ENCODE measurements around the gene CFAP210. TPM values are rescaled to one million over a fixed set of nuclear protein-coding genes. Genes with fewer than 3 reads are reported as not detected.

CFAP210 gene
- total RNA-seq, 2 donors from 2014 or later = 0.70 to 1.9 TPM

GRCh38 chr2:169707626-169708025 is 13.4 kb upstream of the CFAP210 start:
- no peak overlapping the region for H3K27ac Mint-ChIP-seq
- Histone ChIP-seq H3K27ac (ENCODE audit: low read depth, low read length) (no peak overlapping the region), H3K36me3 (ENCODE audit: control insufficient read depth, insufficient read depth, low read length) (peaks cover 15% of the 10 kb centered on the region), H3K9me3 (ENCODE audit: control insufficient read depth, low read length) (peaks cover 9% of the 10 kb centered on the region), H3K9ac (ENCODE audit: extremely low read depth, low read length, poor library complexity, severe bottlenecking) (no peak overlapping the region), H3K4me1 (ENCODE audit: control insufficient read depth, insufficient read depth, low read length) (no peaks in the 10 kb centered on the region), H3K27me3 (ENCODE audit: control insufficient read depth, insufficient read depth, low read length, poor library complexity, severe bottlenecking) (no peaks in the 10 kb centered on the region), H3K4me3 (ENCODE audit: low read length) (no peak overlapping the region)
- H3K9me3 Mint-ChIP-seq = peaks cover 9% of the 10 kb centered on the region
- no peaks in the 10 kb centered on the region for H3K4me1 Mint-ChIP-seq
- H3K36me3 Mint-ChIP-seq (ENCODE audit: low read depth) = peaks cover 27% of the 10 kb centered on the region
- WGBS, 2 experiments (ENCODE audit: insufficient coverage in 1 of 2, insufficient read length in 1 of 2) = 64 to 92% methylated on average over 2 of the region's 2 CpGs
- no peak overlapping the region for H3K4me3 Mint-ChIP-seq
- DNase-seq = no peak
- TF ChIP-seq, protein P1, sequence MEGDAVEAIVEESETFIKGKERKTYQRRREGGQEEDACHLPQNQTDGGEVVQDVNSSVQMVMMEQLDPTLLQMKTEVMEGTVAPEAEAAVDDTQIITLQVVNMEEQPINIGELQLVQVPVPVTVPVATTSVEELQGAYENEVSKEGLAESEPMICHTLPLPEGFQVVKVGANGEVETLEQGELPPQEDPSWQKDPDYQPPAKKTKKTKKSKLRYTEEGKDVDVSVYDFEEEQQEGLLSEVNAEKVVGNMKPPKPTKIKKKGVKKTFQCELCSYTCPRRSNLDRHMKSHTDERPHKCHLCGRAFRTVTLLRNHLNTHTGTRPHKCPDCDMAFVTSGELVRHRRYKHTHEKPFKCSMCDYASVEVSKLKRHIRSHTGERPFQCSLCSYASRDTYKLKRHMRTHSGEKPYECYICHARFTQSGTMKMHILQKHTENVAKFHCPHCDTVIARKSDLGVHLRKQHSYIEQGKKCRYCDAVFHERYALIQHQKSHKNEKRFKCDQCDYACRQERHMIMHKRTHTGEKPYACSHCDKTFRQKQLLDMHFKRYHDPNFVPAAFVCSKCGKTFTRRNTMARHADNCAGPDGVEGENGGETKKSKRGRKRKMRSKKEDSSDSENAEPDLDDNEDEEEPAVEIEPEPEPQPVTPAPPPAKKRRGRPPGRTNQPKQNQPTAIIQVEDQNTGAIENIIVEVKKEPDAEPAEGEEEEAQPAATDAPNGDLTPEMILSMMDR (conservative IDR thresholded peaks at IDR 0.05) = no peak
- no peaks in the 10 kb centered on the region for H3K27me3 Mint-ChIP-seq (ENCODE audit: insufficient read depth)

- Mint-ChIP-seq H3K27ac (no peak overlapping the region), H3K4me1 (no peaks in the 10 kb centered on the region), H3K27me3 (ENCODE audit: insufficient read depth) (no peaks in the 10 kb centered on the region), H3K4me3 (no peak overlapping the region), H3K36me3 (ENCODE audit: low read depth) (peaks cover 22% of the 10 kb centered on the region), H3K9me3 (no peaks in the 10 kb centered on the region)
- Histone ChIP-seq H3K27me3 (ENCODE audit: control insufficient read depth, insufficient read depth, low read length, poor library complexity, severe bottlenecking) (no peaks in the 10 kb centered on the region), H3K4me3 (ENCODE audit: low read length) (no peak overlapping the region), H3K9ac (ENCODE audit: extremely low read depth, low read length, poor library complexity, severe bottlenecking) (no peak overlapping the region), H3K27ac (ENCODE audit: low read depth, low read length) (no peak overlapping the region), H3K4me1 (ENCODE audit: control insufficient read depth, insufficient read depth, low read length) (no peaks in the 10 kb centered on the region), H3K9me3 (ENCODE audit: control insufficient read depth, low read length) (no peaks in the 10 kb centered on the region), H3K36me3 (ENCODE audit: control insufficient read depth, insufficient read depth, low read length) (peaks cover 18% of the 10 kb centered on the region)
- no peak for DNase-seq
- WGBS, 2 experiments (ENCODE audit: insufficient coverage in 1 of 2, insufficient read length in 1 of 2) = 100% methylated on average over 2 of the region's 2 CpGs
- TF ChIP-seq, protein P1 (conservative IDR thresholded peaks at IDR 0.05) = no peak
Measured at GRCh38 chr2:169705927-169706326, 11.7 kb upstream of the CFAP210 start.

DNA sequence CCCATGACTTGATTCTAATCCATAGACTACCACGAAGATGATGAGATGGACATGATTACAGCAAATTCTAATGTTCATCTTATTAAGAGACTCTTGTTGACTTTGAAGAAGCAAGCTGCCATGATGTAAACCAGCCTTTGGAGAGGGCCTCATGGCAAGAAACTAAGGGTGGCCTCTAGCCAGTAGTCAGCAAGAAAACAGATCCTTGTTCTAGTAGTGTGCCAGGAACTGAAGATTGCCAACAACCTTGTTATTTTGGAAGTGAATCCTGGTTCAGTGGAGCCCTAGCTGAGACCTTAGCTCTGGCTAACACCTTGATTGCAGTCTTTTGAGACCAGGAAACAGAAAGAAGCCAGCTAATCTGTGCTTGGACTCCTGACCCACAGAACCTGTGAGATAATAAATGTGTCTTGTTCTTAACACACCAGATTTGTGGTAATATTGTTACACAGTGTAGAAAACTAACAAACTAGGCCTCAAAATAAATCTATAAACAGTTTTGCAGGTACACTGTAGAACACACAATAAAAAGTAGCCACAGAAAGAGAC is 10.0 kb upstream of the CFAP210 start:
- Histone ChIP-seq H3K27me3 (ENCODE audit: control insufficient read depth, insufficient read depth, low read length, poor library complexity, severe bottlenecking) (no peaks in the 10 kb centered on the region), H3K27ac (ENCODE audit: low read depth, low read length) (no peak overlapping the region), H3K36me3 (ENCODE audit: control insufficient read depth, insufficient read depth, low read length) (peaks cover 21% of the 10 kb centered on the region), H3K9me3 (ENCODE audit: control insufficient read depth, low read length) (no peaks in the 10 kb centered on the region), H3K4me1 (ENCODE audit: control insufficient read depth, insufficient read depth, low read length) (no peaks in the 10 kb centered on the region), H3K4me3 (ENCODE audit: low read length) (no peak overlapping the region), H3K9ac (ENCODE audit: extremely low read depth, low read length, poor library complexity, severe bottlenecking) (no peak overlapping the region)
- 86% methylated on average over 1 of the region's 1 CpG; no CpG with 5 or more reads in 1 of the 2 experiments for WGBS, 2 experiments (ENCODE audit: insufficient coverage in 1 of 2, insufficient read length in 1 of 2)
- TF ChIP-seq, protein P1 (conservative IDR thresholded peaks at IDR 0.05) = no peak
- DNase-seq = peak; percentile 12
- Mint-ChIP-seq H3K27me3 (ENCODE audit: insufficient read depth) (no peaks in the 10 kb centered on the region), H3K4me3 (no peak overlapping the region), H3K36me3 (ENCODE audit: low read depth) (peaks cover 24% of the 10 kb centered on the region), H3K9me3 (no peaks in the 10 kb centered on the region), H3K4me1 (no peaks in the 10 kb centered on the region), H3K27ac (no peak overlapping the region)

Measured in endodermal cell (in vitro differentiated cells).